ENCODE measurements around the gene TIA1. TPM values are rescaled to one million over a fixed set of nuclear protein-coding genes. Genes with fewer than 3 reads are reported as not detected.

Gene TIA1
- total RNA-seq, 1 experiment from 2014 or later, result 83.1 TPM

- DNase-seq (ENCODE audit: low read depth), result no peak
These were observed 87.9 kb downstream of the TIA1 start for GRCh38 chr2:70160545-70160944.

Other genes with a start within 250 kb of the TIA1 start
- gene PCBP1, start 161.2 kb downstream of the TIA1 start, total RNA-seq (2014; rRNA removed; shearing (Covaris generic)), result 20.2 and 22.1 TPM in 2 replicates
- gene C2orf42, start 57.6 kb downstream of the TIA1 start, total RNA-seq (2014; rRNA removed; shearing (Covaris generic)), result 13.2 and 15.0 TPM in 2 replicates
- gene PCYOX1, start 9.5 kb upstream of the TIA1 start, total RNA-seq (2014; rRNA removed; shearing (Covaris generic)), result 10.7 and 14.3 TPM in 2 replicates
- 646 and 667 TPM in 2 replicates for gene SNRPG, start 45.1 kb upstream of the TIA1 start, total RNA-seq (2014; rRNA removed; shearing (Covaris generic))
- 65.9 and 68.2 TPM in 2 replicates for gene FAM136A, start 53.4 kb upstream of the TIA1 start, total RNA-seq (2014; rRNA removed; shearing (Covaris generic))

Data from Daoy (cell line).